LHCN-M2 (cell line): Measurements from ENCODE around the gene MYLK2. TPM values are rescaled to one million over a fixed set of nuclear protein-coding genes. Genes with fewer than 3 reads are reported as not detected.

Experiments
- DNase-seq: peaks from one replicate; pipeline ENCODE4 v3.0.0-alpha.2; 2012; ENCODE audit warnings: low read depth
- total RNA-seq: library from RNA; depleted of rRNA; stranded (reverse); fragments of >200 nt; gene quantifications from 2 replicates; pipeline ENCODE4 v1.2.3, GENCODE V29; 2014

MYLK2 gene
- total RNA-seq, 1 experiment from 2014 or later = 0.29 TPM

GRCh38 chr20:31853481-31853880, 34.3 kb downstream of the MYLK2 start:
- no peak for DNase-seq

GRCh38 chr20:31856516-31856915, 37.4 kb downstream of the MYLK2 start:
- DNase-seq = no peak

- DNase-seq = no peak
Measured at GRCh38 chr20:31857861-31858759, 39.0 kb downstream of the MYLK2 start.

- DNase-seq = no peak
Measured at GRCh38 chr20:31858760-31859083, 39.6 kb downstream of the MYLK2 start.

GRCh38 chr20:31859266-31859997, 40.3 kb downstream of the MYLK2 start:
- no peak for DNase-seq

GRCh38 chr20:31859998-31860380, 40.8 kb downstream of the MYLK2 start:
- DNase-seq = no peak

GRCh38 chr20:31860390-31861134, 41.4 kb downstream of the MYLK2 start:
- no peak for DNase-seq

- no peak for DNase-seq
Measured at GRCh38 chr20:31861135-31861384, 41.9 kb downstream of the MYLK2 start.

GRCh38 chr20:31861385-31862156, 42.4 kb downstream of the MYLK2 start:
- DNase-seq = peak; percentile 34

GRCh38 chr20:31862157-31862470, 43.0 kb downstream of the MYLK2 start:
- DNase-seq = no peak

- DNase-seq = no peak
Measured at GRCh38 chr20:31862506-31862905, 43.4 kb downstream of the MYLK2 start.

- no peak for DNase-seq
Measured at GRCh38 chr20:31863296-31864085, 44.3 kb downstream of the MYLK2 start.

- DNase-seq = no peak
Measured at GRCh38 chr20:31864521-31865400, 45.6 kb downstream of the MYLK2 start.

- DNase-seq = no peak
Measured at GRCh38 chr20:31866221-31866620, 47.1 kb downstream of the MYLK2 start.

- DNase-seq = no peak
Measured at GRCh38 chr20:31868853-31869672, 49.9 kb downstream of the MYLK2 start.

GRCh38 chr20:31869673-31869941, 50.5 kb downstream of the MYLK2 start:
- DNase-seq = no peak

- DNase-seq = peak; percentile 4
Measured at GRCh38 chr20:31869942-31870725, 51.0 kb downstream of the MYLK2 start, which contains the start of the genes DUSP15 and TTLL9. Gene DUSP15 (minus strand): TSS chr20:31870527. CDS start chr20:31870337, 190 bp downstream. Gene TTLL9 (plus strand): TSS chr20:31870634. CDS start chr20:31871127, 493 bp downstream.
